ENCODE results near the gene B3GNT3. TPM values are rescaled to one million over a fixed set of nuclear protein-coding genes. Genes with fewer than 3 reads are reported as not detected.

Gene B3GNT3
- total and polyA plus RNA-seq, 2 of the 13 experiments (the other 11 are each of a cell fraction or from before 2014, with no cell fraction given): 0.86 to 4.0 TPM

GRCh38 chr19:17778251-17778967, 16.5 kb upstream of the B3GNT3 start:
- peak overlapping the region; percentile 42 for H3K4me2 ChIP-seq (ENCODE audit: low read depth, low read length)
- POLR2A ChIA-PET: interaction anchor here (1.2 kb wide), 1 partner anchor 17 kb away, joined by 3 read pairs; the partner anchor contains the start of gene B3GNT3
- H2AFZ ChIP-seq (ENCODE audit: low read length): no peak overlapping the region
- H3K9ac ChIP-seq (ENCODE audit: insufficient read depth, low read depth, low read length): no peak overlapping the region
- intact Hi-C loops (cut with micrococcal nuclease; ENCODE audit: unreplicated experiment): no loop called here
- H3K27ac ChIP-seq (ENCODE audit: extremely low read length, insufficient read depth, low read length): no peak overlapping the region
- peak; percentile 40 for DNase-seq (ENCODE audit: low spot score)
- ATAC-seq: peak; percentile 68
- H3K79me2 ChIP-seq (ENCODE audit: insufficient read depth, low read length): no peaks in the 10 kb centered on the region
- H3K4me1 ChIP-seq (ENCODE audit: insufficient read depth, low read length): peaks cover 8% of the 10 kb centered on the region; the same call in 1 of the 2 replicates
- CTCF ChIA-PET (ENCODE audit: low intra/inter-chr PET ratio, low total read pairs): no interaction called here
- no peaks in the 10 kb centered on the region for H3K27me3 ChIP-seq (ENCODE audit: control insufficient read depth in 1 of 2, insufficient read depth in 2 of 2, low read length in 2 of 2)
- peak overlapping the region in 2 of 3 experiments; percentile 38 to 43; a peak in 4 of 6 replicates for H3K4me3 ChIP-seq (replicated peaks in 1 of 3; ENCODE audit: insufficient read depth in 1 of 3, low read depth in 2 of 3, low read length in 3 of 3)
- H4K20me1 ChIP-seq (ENCODE audit: insufficient read depth, low read length): no peaks in the 10 kb centered on the region
- H3K9me3 ChIP-seq (ENCODE audit: low read length): no peaks in the 10 kb centered on the region
- WGBS (ENCODE audit: low lambda C conversion rate): 55% methylated on average over 21 of the region's 37 CpGs
- in situ Hi-C loops (cut with HindIII; ENCODE audit: extremely low pct_ligation_motif_present, low pct_unique_long_range_greater_than_20kb): no loop called here
- no peaks in the 10 kb centered on the region for H3K36me3 ChIP-seq (replicated peaks in 1 of 2; ENCODE audit: control insufficient read depth in 1 of 2, insufficient read depth in 2 of 2, low read length in 2 of 2)
- no peak for FAIRE-seq
- no TSS peak for BruUV-seq (replicated peaks)
- TF ChIP-seq ZNF703 (CRISPR knock-in tag; IDR thresholded peaks at IDR 0.05; ENCODE audit: borderline replicate concordance): 0 out of 2 replicates have a peak, but pooled peaks have one; percentile 34
- TF ChIP-seq PLRG1 (conservative IDR thresholded peaks at IDR 0.05): no peak
- no peak for TF ChIP-seq ZNF17 (CRISPR knock-in tag; IDR thresholded peaks at IDR 0.05)
- 0 out of 2 replicates have a peak, but pooled peaks have one; percentile 7 for TF ChIP-seq SP5 (CRISPR knock-in tag; IDR thresholded peaks at IDR 0.05; ENCODE audit: borderline replicate concordance, low read depth)
- no peak for TF ChIP-seq ZNF670 (CRISPR knock-in tag; IDR thresholded peaks at IDR 0.05; ENCODE audit: borderline replicate concordance)
- TF ChIP-seq ZNF33B (CRISPR knock-in tag; IDR thresholded peaks at IDR 0.05): no peak
- no peak for TF ChIP-seq SNAPC4 (CRISPR knock-in tag; IDR thresholded peaks at IDR 0.05)
- no peak for TF ChIP-seq ZNF720 (CRISPR knock-in tag; IDR thresholded peaks at IDR 0.05)
- no peak for TF ChIP-seq SP1 (IDR thresholded peaks at IDR 0.05)
- 0 out of 2 replicates have a peak, but pooled peaks have one; percentile 17 for TF ChIP-seq SP1 (CRISPR knock-in tag; IDR thresholded peaks at IDR 0.05)
- no peak for TF ChIP-seq ELF3 (CRISPR knock-in tag; IDR thresholded peaks at IDR 0.05)
- TF ChIP-seq, protein P1, sequence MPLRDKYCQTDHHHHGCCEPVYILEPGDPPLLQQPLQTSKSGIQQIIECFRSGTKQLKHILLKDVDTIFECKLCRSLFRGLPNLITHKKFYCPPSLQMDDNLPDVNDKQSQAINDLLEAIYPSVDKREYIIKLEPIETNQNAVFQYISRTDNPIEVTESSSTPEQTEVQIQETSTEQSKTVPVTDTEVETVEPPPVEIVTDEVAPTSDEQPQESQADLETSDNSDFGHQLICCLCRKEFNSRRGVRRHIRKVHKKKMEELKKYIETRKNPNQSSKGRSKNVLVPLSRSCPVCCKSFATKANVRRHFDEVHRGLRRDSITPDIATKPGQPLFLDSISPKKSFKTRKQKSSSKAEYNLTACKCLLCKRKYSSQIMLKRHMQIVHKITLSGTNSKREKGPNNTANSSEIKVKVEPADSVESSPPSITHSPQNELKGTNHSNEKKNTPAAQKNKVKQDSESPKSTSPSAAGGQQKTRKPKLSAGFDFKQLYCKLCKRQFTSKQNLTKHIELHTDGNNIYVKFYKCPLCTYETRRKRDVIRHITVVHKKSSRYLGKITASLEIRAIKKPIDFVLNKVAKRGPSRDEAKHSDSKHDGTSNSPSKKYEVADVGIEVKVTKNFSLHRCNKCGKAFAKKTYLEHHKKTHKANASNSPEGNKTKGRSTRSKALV (CRISPR knock-in tag; IDR thresholded peaks at IDR 0.05): no peak
- TF ChIP-seq LBX2 (CRISPR knock-in tag; IDR thresholded peaks at IDR 0.05; ENCODE audit: borderline replicate concordance): no peak
- TF ChIP-seq PITX1 (CRISPR knock-in tag; IDR thresholded peaks at IDR 0.05): no peak
- TF ChIP-seq POLR2AphosphoS5 (IDR thresholded peaks at IDR 0.05; ENCODE audit: low read depth, low read length): no peak
- peak; percentile 24; the same call in 1 of the 2 replicates for TF ChIP-seq MYC (CRISPR knock-in tag; IDR thresholded peaks at IDR 0.05; ENCODE audit: borderline replicate concordance)
- no peak for TF ChIP-seq ZNF460 (CRISPR knock-in tag; IDR thresholded peaks at IDR 0.05; ENCODE audit: borderline replicate concordance)

All from HepG2 (cell line).